HepG2 (cell line): Measurements from ENCODE around the gene KIAA0825.

ENCODE experiments used
- MAFF ChIP-seq: IDR thresholded peaks from 2 replicates; pipeline ENCODE4 v1.6.1; 2011; ENCODE audit warnings: low read depth, low read length, improper control_type of control experiment
- NFYB ChIP-seq: sonication (generic); formaldehyde crosslinking; IDR thresholded peaks from 2 replicates; pipeline ENCODE4 v1.4.0; 2020; ENCODE audit warnings: missing genetic modification reagents
- POLR2AphosphoS5 ChIP-seq: IDR thresholded peaks from 2 replicates; pipeline ENCODE4 v1.6.1; 2012; ENCODE audit warnings: low read depth, low read length
- RAD51 ChIP-seq: fragments of 450-650 bp; IDR thresholded peaks from 2 replicates; pipeline ENCODE4 v1.6.1; 2016; ENCODE audit warnings: borderline replicate concordance
- ZBTB46 ChIP-seq: sonication (generic); formaldehyde crosslinking; IDR thresholded peaks from 2 replicates; pipeline ENCODE4 v1.4.0; 2020; ENCODE audit warnings: mild to moderate bottlenecking, missing genetic modification reagents, borderline replicate concordance
- ZKSCAN8 ChIP-seq: IDR thresholded peaks from 2 replicates; pipeline ENCODE4 v1.6.1; 2016; ENCODE audit warnings: borderline replicate concordance, missing genetic modification reagents, missing compliant biosample characterization
- ZMAT5 ChIP-seq: sonication (generic); formaldehyde crosslinking; IDR thresholded peaks from 2 replicates; pipeline ENCODE4 v1.5.0; 2020; ENCODE audit warnings: mild to moderate bottlenecking, low read depth, missing genetic modification reagents, borderline replicate concordance
- ZNF24 ChIP-seq: fragments of 450-650 bp; IDR thresholded peaks from 2 replicates; pipeline ENCODE4 v1.6.1; 2017; ENCODE audit warnings: antibody characterized with exemption, mild to moderate bottlenecking
- ZSCAN25 ChIP-seq: sonication (generic); formaldehyde crosslinking; IDR thresholded peaks from 2 replicates; pipeline ENCODE4 v1.8.0; 2022; ENCODE audit warnings: mild to moderate bottlenecking, missing genetic modification reagents
- TF ChIP-seq, protein P1 (sequence below): sonication (generic); formaldehyde crosslinking; IDR thresholded peaks from 2 replicates; pipeline ENCODE4 v1.4.0; 2020; ENCODE audit warnings: mild to moderate bottlenecking, missing genetic modification reagents, borderline replicate concordance
- TF ChIP-seq, protein P2 (sequence below): fragments of 450-650 bp; IDR thresholded peaks from 2 replicates; pipeline ENCODE4 v1.6.1; 2017; ENCODE audit warnings: mild to moderate bottlenecking
- TF ChIP-seq, protein P3 (sequence below), 2 experiments: sonication (generic) in 1 of 2; formaldehyde crosslinking in 1 of 2; IDR thresholded peaks; 2 replicates each; pipeline versions ENCODE4 v1.4.0 to v1.6.1; 2018 to 2020; ENCODE audit warnings: missing genetic modification reagents in 2 of 2, borderline replicate concordance in 1 of 2, low read depth in 1 of 2, mild to moderate bottlenecking in 1 of 2, missing biosample characterization in 1 of 2
- TF ChIP-seq, protein P4 (sequence below): sonication (generic); formaldehyde crosslinking; IDR thresholded peaks from 2 replicates; pipeline ENCODE4 v1.4.0; 2020; ENCODE audit warnings: missing genetic modification reagents, borderline replicate concordance

DNA sequence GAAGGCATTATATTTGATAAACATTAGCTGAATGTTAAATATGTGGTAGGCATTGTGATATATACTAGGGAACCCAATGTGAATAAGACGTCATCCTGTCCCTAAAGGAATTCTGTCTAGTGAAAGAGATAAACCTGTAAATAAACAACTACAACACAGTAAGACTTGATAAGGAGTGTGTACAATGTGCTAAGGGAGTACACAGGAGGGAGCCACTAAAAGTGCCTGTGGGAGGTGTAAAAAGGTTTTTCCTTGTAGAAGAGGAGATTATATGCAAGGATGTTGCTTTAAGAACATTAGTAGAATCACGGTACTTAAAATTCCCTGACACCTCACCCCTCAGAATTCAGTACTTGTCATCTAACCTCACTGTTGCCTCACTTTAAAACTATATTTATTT, 91.7 kb downstream of the KIAA0825 start:
- TF ChIP-seq ZBTB46 (no peak), ZKSCAN8 (CRISPR knock-in tag) (no peak), ZSCAN25 (no peak), POLR2AphosphoS5 (no peak), ZNF24 (no peak), MAFF (no peak), RAD51 (no peak), NFYB (CRISPR knock-in tag) (no peak), ZMAT5 (CRISPR knock-in tag) (no peak)
- TF ChIP-seq, protein P1, sequence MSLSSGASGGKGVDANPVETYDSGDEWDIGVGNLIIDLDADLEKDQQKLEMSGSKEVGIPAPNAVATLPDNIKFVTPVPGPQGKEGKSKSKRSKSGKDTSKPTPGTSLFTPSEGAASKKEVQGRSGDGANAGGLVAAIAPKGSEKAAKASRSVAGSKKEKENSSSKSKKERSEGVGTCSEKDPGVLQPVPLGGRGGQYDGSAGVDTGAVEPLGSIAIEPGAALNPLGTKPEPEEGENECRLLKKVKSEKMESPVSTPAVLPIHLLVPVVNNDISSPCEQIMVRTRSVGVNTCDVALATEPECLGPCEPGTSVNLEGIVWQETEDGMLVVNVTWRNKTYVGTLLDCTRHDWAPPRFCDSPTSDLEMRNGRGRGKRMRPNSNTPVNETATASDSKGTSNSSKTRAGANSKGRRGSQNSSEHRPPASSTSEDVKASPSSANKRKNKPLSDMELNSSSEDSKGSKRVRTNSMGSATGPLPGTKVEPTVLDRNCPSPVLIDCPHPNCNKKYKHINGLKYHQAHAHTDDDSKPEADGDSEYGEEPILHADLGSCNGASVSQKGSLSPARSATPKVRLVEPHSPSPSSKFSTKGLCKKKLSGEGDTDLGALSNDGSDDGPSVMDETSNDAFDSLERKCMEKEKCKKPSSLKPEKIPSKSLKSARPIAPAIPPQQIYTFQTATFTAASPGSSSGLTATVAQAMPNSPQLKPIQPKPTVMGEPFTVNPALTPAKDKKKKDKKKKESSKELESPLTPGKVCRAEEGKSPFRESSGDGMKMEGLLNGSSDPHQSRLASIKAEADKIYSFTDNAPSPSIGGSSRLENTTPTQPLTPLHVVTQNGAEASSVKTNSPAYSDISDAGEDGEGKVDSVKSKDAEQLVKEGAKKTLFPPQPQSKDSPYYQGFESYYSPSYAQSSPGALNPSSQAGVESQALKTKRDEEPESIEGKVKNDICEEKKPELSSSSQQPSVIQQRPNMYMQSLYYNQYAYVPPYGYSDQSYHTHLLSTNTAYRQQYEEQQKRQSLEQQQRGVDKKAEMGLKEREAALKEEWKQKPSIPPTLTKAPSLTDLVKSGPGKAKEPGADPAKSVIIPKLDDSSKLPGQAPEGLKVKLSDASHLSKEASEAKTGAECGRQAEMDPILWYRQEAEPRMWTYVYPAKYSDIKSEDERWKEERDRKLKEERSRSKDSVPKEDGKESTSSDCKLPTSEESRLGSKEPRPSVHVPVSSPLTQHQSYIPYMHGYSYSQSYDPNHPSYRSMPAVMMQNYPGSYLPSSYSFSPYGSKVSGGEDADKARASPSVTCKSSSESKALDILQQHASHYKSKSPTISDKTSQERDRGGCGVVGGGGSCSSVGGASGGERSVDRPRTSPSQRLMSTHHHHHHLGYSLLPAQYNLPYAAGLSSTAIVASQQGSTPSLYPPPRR = no peak
- TF ChIP-seq, protein P2, sequence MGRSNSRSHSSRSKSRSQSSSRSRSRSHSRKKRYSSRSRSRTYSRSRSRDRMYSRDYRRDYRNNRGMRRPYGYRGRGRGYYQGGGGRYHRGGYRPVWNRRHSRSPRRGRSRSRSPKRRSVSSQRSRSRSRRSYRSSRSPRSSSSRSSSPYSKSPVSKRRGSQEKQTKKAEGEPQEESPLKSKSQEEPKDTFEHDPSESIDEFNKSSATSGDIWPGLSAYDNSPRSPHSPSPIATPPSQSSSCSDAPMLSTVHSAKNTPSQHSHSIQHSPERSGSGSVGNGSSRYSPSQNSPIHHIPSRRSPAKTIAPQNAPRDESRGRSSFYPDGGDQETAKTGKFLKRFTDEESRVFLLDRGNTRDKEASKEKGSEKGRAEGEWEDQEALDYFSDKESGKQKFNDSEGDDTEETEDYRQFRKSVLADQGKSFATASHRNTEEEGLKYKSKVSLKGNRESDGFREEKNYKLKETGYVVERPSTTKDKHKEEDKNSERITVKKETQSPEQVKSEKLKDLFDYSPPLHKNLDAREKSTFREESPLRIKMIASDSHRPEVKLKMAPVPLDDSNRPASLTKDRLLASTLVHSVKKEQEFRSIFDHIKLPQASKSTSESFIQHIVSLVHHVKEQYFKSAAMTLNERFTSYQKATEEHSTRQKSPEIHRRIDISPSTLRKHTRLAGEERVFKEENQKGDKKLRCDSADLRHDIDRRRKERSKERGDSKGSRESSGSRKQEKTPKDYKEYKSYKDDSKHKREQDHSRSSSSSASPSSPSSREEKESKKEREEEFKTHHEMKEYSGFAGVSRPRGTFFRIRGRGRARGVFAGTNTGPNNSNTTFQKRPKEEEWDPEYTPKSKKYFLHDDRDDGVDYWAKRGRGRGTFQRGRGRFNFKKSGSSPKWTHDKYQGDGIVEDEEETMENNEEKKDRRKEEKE = no peak
- TF ChIP-seq, protein P3, sequence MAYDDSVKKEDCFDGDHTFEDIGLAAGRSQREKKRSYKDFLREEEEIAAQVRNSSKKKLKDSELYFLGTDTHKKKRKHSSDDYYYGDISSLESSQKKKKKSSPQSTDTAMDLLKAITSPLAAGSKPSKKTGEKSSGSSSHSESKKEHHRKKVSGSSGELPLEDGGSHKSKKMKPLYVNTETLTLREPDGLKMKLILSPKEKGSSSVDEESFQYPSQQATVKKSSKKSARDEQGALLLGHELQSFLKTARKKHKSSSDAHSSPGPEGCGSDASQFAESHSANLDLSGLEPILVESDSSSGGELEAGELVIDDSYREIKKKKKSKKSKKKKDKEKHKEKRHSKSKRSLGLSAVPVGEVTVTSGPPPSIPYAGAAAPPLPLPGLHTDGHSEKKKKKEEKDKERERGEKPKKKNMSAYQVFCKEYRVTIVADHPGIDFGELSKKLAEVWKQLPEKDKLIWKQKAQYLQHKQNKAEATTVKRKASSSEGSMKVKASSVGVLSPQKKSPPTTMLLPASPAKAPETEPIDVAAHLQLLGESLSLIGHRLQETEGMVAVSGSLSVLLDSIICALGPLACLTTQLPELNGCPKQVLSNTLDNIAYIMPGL (CRISPR knock-in tag; IDR thresholded peaks at IDR 0.05; ENCODE audit: borderline replicate concordance in 1 of 2, low read depth in 1 of 2) = no peak
- TF ChIP-seq, protein P4, sequence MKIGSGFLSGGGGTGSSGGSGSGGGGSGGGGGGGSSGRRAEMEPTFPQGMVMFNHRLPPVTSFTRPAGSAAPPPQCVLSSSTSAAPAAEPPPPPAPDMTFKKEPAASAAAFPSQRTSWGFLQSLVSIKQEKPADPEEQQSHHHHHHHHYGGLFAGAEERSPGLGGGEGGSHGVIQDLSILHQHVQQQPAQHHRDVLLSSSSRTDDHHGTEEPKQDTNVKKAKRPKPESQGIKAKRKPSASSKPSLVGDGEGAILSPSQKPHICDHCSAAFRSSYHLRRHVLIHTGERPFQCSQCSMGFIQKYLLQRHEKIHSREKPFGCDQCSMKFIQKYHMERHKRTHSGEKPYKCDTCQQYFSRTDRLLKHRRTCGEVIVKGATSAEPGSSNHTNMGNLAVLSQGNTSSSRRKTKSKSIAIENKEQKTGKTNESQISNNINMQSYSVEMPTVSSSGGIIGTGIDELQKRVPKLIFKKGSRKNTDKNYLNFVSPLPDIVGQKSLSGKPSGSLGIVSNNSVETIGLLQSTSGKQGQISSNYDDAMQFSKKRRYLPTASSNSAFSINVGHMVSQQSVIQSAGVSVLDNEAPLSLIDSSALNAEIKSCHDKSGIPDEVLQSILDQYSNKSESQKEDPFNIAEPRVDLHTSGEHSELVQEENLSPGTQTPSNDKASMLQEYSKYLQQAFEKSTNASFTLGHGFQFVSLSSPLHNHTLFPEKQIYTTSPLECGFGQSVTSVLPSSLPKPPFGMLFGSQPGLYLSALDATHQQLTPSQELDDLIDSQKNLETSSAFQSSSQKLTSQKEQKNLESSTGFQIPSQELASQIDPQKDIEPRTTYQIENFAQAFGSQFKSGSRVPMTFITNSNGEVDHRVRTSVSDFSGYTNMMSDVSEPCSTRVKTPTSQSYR (CRISPR knock-in tag) = no peak
